Transverse colon (tissue), 4 donors: Measurements from ENCODE around the gene GMFB.

Experiments
- EP300 ChIP-seq: sonication (generic); formaldehyde crosslinking; IDR thresholded peaks from one replicate; pipeline ENCODE4 v1.6.1; 2017; ENCODE audit warnings: antibody characterized with exemption, low read depth
- POLR2A ChIP-seq: fragments of 450-650 bp; IDR thresholded peaks from one replicate; pipeline ENCODE4 v1.6.1; 2016; ENCODE audit warnings: antibody characterized with exemption, mild to moderate bottlenecking, moderate library complexity
- POLR2AphosphoS5 ChIP-seq, 3 donors: sonication (generic); formaldehyde crosslinking; IDR thresholded peaks; one replicate each; pipeline ENCODE4 v1.6.1; 2016; ENCODE audit warnings: antibody characterized with exemption in 3 of 3
- TF ChIP-seq, protein P1 (sequence below), 5 experiments: fragments of 200-600 bp in 3 of 5; fragments of 450-650 bp in 2 of 5; sonication (generic) in 3 of 5; IDR thresholded peaks; 1 replicate in 2 of 5; 2 replicates in 3 of 5; pipeline ENCODE4 v1.5.1; 2016 to 2017; ENCODE audit warnings: antibody characterized with exemption in 5 of 5, inconsistent platforms in 3 of 5, mild to moderate bottlenecking in 2 of 5, moderate library complexity in 1 of 5

DNA sequence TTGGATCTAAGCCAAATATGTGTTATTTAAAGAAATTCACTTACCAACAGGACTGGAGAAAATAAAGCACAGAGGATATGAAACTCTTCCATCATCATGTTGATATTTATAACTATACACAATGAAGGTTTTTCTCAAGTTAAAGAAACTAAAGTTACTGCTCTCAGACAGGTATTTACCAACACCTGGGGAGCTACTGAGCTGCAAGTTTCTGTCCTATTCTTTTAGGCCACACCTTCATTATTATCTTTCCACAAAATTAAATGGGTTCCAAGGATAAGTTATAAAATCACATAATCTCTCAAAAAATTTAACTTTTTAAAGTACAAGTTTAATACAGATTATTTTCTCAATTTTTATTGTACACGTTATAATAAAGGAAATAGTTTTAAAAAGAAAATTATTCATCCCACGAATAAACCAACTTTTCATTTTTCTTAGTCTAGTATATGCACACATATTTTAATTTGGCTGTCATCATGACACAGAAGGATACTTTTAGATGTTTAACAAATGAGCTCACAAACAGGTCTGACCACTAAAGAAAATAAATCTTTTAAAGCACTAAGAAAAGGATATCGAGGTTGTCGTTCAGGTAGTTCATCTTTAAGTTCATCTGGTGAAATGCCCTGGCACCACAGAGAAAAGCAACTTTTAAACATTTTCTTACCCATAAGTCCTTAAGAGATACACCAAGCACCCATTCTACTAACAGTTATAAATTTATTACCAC is 7.8 kb downstream of the GMFB start:
- TF ChIP-seq, protein P1, sequence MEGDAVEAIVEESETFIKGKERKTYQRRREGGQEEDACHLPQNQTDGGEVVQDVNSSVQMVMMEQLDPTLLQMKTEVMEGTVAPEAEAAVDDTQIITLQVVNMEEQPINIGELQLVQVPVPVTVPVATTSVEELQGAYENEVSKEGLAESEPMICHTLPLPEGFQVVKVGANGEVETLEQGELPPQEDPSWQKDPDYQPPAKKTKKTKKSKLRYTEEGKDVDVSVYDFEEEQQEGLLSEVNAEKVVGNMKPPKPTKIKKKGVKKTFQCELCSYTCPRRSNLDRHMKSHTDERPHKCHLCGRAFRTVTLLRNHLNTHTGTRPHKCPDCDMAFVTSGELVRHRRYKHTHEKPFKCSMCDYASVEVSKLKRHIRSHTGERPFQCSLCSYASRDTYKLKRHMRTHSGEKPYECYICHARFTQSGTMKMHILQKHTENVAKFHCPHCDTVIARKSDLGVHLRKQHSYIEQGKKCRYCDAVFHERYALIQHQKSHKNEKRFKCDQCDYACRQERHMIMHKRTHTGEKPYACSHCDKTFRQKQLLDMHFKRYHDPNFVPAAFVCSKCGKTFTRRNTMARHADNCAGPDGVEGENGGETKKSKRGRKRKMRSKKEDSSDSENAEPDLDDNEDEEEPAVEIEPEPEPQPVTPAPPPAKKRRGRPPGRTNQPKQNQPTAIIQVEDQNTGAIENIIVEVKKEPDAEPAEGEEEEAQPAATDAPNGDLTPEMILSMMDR (IDR thresholded peaks at IDR 0.05): no peak
- TF ChIP-seq POLR2A (no peak), POLR2AphosphoS5 (IDR thresholded peaks at IDR 0.05) (no peak), EP300 (no peak)
